Stimulated activated CD4-positive, alpha-beta T cell treated with anti-CD3 and anti-CD28 coated beads, Interleukin-1b, Interleukin-23, amount 100 ng/mL, for 1 hour (primary cell): ENCODE results near the gene TGM2.

Source experiments
- DNase-seq, 2 donors: peaks; one replicate each; pipeline ENCODE4 v3.0.0-alpha.2; 2020; ENCODE audit warnings: low read depth in 2 of 2

TGM2 gene

DNA sequence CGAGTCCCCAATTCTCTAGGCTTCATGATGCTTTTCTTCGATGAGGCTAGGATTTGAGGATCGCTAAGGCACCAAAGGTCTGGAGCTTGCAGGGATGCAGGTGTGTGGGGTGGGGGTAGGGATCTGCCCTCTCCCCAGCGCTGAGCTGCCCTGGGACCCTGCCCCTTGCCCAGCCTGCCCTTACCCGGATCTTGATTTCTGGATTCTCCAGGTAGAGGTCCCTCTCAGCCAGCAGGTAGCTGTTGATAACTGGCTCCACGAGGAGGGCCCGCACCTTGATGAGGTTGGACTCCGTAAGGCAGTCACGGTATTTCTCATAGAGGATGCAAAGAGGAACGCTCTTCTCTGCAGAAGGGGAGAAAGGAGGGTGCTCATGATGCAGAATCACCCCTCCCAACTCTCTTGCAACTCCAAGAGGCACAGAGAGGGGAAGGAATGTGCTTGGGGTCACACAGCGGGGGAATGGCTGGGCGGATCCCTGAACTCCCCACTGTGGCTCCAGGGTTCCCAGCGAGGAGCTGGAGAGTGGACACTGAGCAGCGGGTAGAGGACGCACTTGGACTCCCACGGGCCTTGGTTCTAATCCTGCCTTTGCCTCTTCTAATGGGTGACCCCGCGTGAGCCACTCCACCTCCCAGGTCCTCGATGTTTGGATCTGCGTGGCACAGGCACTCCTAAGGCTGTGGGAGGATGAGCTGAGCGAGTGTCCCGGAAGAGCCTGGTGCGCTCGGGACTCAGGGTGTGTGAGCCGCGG is 32.7 kb downstream of the TGM2 start:
- DNase-seq, result no peak

DNA sequence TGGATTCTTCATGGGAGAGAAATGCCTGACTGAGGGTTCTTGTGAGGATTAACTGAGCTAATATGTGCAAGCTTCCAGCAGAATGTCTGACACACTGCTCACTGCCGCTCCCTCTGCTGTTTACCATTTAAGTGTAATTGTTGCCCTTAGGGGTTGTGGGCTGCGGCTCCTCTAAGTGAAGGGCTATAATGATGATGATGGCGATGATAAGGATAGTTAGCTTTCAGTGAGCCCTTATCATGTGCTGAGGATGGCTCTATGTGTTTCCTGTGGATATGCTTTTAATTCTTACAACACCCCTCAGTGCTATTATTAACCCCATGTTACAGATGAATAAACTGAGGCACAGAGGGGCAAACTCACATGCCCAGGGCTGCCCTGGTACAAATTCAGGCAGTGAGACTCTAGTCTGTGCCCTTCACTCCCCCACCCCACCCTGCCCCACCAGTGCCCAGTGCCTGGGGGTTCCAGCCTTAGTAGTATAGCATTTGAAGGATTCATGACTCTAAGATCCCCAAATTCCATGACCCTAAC is 33.4 kb downstream of the TGM2 start:
- DNase-seq, result no peak

DNA sequence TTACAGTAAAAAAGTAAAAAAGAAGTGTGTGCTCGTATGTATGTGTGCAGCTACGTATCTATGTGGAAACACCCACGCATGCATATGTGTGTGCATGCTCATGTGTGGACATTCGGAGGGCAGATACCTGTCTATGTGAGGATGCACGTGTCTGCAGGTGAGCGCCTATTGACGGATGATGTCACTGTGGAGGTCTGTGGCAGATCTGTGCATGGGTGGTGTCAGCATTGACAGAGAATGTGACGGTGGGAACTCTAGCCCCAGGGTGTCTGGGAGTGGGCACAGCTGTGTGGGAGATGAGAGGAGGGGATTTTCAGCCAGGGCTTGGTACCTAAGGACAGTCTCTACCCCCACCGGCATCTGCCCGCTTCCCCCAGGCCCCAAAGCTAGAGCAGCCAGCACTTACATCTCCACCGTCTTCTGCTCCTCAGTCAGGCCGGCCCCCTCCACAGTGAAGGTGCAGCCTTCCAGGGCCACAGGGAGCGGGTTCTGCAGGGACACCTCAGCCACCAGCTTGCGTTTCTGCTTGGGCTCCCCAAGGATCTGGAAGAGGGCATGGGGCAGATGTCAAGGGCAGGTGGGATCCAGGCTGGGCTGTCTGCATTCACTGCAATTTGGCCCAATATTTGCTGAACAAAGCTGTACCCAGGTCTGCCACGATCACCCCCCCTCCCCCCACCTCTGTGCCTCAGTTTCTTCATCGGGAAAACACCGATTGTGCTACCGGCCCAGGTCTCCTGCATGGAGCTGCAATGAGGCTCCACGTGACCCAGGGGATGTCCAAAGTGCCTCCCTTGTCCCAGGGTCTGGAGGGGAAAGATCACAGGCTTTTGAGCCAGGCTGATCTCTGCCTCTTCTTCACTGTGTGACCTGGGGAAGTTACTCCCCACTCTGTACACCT is 34.1 kb downstream of the TGM2 start:
- DNase-seq, result no peak

DNA sequence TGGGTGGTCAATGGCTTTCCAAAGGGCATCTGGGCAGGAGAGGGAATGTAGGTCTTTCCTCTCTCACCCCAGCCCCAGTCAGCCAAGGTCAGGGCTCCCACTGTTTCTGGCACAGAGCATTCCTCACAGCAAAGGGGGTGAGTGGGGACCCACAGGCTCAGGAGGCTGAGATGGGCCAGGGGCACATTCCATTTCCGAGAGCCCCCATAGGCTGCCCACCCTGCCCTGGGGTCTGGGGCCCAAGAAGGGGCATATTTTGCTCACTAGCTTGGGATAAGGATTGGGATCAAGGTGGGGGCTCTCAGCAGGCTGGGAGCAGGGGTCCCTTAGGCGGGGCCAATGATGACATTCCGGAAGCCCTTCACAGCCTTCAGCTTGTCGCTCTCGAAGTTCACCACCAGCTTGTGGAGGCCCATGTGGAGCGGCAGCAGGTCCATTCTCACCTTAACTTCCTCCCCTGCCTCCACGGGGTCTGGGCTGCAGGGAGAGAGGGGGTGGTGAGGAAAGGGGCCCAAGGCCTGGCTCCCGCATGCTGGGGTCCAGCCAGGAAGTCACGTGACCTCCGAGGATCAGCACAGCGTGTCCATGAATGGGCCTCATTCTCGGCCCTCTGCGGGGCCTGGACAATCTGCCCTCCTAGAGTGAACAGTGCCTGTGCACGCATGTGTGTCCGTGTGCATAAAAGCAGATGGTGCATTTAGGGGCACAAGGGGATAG is 35.0 kb downstream of the TGM2 start:
- no peak for DNase-seq

DNA sequence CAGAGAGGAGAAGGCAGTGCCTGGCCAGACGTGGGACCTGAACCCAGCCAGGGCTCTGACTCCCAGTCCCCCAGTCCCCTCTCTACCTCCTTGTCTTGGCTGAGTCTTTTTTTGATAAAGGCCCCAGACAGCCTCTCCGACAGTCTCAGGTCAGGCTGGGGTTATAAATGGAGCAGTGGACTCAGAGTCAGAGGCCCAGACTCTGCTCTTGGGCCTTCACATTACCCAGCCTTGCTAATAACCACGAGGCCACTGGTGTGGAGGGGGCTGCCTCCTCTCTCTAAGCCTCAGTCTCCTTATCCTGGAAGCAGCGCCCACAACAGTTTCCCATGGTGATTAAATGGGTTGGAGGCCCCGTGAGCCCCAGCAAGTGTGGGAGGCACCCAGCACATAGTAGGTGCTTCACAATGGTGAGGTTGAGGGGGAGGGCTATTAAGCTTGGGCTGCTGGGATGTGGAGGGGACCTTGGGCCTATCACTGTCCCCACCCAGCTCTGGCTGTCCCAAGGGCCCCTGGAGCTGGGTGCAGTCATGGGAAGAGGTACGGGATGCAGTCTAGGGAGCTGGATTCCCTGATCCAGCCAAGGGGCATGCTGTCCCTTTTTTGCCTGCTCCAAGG is 35.7 kb downstream of the TGM2 start:
- DNase-seq, result no peak

DNA sequence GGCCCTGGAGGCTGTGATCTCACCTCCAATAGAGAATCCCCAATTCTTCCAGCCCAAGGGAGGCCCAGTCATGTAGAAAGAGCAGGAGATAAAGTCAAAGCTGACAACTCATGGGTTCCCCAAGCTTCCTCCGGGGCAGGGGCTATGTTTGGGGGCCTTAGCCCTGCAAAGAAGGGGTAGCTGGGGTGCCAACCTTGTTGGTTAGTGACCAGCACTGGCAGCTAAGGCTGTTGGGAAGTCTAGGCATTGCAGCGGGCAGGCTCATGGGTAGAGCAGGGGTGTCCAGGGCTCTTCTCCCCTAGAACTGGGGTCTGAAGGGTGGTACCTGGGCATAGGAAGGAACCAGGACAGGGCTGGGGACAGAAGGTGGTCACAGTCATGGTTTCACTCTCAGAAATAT is 36.4 kb downstream of the TGM2 start:
- no peak for DNase-seq

DNA sequence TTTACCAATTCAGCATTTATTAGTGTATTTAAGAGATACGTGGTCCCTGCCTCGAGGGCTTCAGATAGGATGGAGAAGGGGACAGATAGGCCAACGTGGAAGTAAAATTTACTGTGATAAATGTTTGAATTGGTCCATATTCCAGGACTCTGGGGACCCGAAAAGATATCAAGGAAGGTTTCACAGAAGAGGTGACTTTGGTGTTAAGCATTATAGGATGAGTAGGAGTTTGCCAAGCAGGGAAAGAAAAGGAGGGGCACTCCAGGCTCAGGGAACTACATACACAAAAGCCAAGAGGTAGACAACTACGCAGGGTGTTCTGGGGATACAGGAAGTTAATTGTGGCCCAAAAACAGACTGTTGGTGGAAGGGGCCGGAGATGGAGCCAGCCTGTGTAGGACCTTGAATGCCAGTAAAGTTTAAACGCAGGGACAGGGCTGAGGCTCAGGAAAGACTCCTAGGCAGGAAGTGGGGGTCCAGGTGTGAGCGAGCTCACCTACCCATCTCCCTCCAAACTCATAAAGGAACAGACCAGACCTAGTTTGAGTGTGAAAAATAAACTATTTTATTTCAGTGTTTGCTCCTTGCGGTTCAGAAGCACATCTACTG is 37.0 kb downstream of the TGM2 start:
- DNase-seq, result no peak

DNA sequence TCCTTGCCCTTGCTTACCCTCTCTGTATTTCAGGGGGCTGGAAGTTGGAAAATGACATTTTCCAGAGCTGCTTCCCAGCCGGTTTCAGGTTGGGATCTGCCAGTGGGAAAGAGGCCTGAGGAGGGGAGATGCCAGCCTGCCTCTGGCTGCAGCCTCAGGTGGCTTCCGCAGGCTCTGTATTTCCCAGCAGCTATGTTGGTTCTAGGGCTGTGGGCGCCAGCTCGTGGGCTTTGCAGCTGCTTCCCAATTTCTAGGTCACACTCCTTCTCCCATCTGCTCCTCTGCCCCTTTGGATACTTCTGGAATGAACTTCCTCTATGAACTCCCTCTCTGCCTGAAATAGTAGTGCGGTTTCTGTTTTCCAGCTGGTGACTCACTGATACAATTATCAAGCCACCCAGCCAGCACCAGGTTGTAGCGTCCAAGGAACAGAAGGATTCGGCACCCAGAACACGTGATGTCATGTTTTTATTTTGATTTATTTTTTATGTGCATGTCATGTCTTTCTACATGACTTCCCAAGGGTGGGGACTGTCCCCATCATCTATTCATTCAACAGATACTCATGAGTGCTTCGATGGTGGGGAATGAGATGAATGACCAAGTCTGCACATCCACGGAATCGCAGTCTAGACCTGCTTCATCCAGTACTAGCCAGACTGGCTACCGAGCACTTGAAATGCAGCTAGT is 38.0 kb downstream of the TGM2 start:
- no peak for DNase-seq

DNA sequence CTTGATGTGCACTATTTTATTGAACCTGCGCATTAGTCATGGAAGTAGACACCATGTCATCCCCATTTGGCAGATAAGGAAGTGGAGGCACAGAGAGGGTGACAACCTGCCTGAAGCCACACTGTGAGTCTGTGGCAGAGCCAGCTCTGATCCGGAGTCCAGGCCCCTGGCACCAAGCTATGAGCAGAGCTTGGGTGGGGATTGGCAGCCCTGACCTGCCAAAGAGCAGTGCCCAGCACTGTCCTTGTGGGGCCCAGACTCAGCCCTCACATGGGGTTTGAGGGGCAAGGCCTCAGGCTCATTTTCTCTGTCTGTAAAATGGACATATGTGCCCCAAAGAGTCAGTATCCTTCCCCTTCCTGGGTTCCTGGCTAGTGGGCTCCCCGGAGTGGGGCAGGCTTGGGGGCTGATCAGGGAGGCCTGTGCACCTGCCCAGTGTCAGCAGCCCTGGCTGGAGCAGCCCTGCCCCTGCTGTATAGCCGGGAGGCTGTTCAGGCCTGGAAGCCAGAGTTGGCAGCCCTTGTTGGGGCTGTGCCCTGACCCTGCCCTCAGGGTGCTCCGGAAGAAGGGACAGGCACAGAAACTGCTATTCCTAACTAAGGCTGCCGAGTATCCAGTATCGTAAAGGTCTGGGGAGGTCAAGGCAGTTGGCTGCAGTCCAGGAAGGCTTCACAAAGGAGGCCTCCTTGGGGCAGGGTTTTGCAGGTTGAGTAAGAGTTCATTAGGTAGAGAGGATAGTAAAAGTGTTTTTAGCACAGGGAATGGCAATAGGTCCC is 38.7 kb downstream of the TGM2 start:
- no peak for DNase-seq

DNA sequence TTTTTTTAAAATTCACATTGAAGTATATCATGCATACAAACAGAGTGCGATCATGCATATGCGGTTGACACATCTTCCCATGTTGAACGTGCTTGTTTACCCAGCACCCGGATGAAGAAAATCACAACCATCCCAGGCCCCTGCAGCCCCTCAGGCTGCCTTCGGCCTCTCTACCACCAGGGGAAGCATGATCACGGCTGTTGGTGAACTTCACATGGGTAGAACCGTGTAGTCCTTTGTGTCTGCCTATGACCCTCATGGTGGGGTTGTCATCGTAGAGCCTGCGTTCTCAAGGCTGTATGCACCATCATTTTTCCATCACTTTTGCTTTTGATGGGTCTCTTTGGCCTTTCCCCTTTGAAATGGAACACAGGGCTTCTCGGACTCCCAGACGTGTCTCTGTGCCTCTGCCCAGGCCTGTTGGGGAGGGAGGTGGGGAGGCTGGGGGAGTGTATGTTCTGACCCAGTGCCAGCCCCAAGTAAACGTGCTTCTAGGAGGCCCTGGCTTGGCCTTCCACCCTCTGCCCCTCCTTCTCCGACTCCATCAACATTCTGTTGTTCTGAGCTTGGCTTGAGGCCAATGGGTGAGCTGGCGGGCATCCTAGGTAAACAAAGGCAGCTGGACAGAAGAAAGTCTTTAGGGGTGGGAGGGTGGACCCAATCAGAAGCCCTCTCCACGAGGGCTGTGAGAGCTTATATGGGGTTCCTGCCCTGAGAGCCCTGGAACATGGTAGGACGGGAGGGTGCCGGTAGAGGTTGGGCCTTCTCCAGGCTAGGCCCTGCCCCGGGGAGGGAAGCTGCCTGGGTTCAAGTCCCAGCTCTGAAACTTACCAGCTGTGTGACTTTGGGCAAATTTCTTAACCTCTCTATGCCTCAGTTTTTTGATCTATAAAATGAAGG is 39.7 kb downstream of the TGM2 start:
- DNase-seq, result no peak

DNA sequence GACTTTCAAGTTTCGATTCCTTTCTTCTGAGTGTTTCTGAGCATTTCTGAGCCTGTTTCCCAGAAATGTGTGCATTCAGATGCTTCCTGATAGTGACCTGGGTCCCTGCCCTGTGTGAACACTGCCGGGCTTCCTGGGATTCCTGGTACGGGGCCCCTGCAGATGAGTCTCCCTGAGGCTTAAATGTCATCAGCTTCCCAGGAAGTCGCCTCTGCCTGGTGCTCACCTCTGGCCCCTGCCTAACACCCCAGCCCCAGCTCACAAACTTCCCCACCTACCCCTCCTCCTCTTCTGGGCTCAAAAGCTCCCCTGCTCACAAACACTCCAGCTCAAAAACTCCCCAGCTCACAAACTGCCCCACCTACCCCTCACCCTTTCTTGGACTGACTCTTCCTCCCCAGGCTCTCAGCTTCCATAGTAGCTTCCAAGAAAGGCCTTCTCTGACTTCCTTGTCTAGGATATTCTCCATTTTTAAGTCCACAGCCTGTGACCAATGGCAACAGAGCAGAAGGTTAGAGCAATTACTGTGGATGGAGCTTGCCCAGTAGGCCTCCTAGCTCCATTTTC is 42.0 kb downstream of the TGM2 start:
- DNase-seq, result no peak

DNA sequence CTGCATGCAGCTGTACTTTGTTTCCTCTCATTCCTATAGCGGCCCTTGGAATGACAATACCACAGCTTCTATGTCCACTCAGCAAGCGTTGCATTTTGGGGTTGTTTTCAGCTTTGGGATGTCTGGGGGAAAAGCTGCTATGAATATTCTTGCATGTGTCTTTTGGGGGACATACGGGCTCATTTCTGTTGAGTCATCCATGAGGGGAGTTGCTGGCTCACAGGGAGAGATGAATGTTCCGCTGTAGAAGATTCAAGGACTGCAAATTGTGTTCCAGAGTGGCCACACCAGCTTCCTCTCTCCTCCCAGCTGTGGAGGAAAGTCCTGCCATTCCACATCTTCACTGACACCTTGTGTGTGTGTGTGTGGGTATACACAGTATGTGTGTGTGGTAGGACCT is 43.3 kb downstream of the TGM2 start:
- DNase-seq, result no peak

DNA sequence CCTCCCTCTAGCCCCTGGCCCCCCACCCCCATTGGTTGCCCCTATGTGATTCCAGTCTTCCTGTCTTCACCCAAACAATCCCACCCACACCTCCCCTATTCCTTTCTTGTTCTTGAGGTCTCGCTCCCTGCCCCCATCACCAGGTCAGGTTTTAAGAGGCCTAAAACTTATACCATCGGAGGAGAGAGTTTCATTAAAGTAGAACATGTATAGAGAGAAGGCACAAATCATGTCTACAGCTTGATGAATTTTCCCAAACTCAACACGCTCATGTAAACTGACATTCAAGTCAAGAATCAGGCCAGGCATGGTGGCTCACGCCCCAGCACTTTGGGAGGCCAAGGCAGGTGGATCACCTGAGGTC is 44.5 kb downstream of the TGM2 start:
- DNase-seq, result no peak

DNA sequence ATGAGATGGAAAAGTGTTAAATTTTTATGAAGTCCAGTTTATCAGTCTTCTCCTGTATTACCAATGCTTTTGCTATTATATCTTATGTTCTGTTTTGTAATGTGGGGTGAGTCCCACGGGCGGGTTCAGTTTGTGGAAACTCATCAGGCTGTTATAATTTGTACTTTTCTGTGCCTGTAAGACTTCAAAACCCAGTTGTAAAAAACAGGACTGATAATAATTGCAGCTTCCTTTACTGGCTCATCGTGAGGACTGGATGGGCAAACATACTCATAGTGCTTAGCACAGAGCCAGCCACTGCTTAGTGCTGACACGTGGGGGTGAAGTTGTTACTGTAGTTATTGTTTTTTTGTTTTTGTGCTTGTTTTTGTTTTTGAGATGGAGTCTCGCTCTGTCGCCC is 45.6 kb downstream of the TGM2 start:
- no peak for DNase-seq

DNA sequence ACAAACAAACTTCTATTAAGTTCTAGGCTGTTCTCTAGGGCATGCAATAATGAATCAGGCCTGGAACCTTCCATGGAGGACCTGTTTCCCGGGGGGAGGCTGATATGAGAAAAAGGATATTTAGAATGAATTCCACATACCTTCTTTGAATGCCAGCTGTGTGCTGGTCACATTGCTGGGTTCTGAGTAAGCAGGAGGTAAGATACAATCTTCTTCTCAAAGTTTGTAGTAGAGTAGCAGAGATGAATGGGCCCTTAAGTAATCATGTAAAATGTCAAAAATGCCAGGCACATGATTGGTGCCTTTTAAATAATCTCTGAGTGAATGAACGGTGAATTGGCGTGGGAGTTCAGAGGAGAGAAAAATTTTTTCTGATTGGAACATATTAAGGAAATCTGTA is 47.4 kb downstream of the TGM2 start:
- no peak for DNase-seq

DNA sequence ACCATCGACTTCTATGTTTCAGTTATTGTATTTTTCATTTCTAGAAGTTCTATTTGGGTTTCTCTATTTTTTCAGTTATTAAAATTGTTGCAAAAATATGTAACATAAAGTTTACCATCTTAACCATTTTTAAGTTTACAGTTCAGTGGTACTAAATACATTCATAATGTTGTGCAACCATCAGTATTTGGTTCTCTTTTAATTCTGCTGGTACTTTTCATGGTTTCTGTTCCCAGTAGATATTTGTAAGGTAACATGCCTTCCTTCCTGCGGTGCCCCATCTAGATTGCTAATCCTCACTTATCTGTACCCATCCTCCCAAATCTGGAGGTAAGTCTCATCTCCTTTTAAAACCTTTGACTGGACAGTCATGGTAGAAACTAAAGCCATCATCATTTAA is 47.9 kb downstream of the TGM2 start:
- no peak for DNase-seq

DNA sequence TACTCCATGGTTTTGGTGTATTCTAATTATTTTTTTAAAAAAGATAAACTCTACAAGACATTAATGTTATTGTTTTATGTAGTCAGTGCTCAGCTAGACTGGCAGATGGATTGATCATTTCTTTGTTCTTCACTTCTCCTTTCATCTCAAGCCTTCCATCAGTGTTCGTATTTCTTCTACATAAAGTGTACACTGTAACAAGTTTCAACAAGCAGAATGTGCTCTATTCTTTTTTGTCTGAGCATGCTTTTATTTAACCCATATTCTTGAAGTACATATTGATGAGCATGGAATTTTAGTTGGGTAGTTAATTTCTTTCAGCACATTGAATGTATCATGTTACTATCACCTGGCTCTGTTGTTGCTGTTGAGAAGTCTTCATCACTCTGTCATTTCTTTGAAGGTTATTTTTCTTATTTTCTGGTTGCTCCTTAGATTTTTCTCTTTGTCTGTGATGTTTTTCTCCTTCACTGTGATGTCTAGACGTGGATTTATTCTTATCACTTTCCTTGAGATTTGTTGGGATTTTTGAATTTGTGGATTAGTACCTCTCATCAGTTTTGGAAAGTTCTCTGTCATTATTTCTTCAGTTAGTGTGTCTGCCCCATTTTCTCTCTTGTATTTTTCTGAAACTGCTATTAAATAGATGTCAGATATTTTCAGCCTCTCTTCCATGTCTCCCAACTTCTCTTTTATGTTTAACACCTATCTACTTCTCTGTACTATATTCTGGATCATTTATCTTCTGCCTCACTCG is 48.5 kb downstream of the TGM2 start:
- no peak for DNase-seq

DNA sequence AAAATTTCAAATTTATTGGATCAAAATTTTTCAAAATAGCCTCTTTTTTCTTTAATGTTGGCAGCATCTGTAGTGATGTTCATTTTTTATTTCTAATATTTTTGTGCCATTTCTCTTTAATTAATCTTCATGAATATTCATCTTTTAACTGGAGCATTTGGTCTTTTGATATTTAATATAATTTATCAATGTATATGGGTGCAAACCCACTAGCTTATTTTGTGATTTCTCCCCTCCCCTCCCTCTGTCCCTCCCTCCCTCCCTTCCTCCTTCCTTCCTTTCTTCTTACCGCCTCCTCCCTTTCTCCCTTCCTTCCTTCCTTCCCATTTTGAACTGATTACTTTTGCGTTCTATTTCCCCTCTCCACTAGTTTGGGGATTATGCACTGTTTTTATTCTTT is 49.2 kb downstream of the TGM2 start:
- DNase-seq, result no peak
